PC-9 (cell line): Measurements from ENCODE around the gene OR56A3. TPM values are rescaled to one million over a fixed set of nuclear protein-coding genes. Genes with fewer than 3 reads are reported as not detected.

ENCODE experiments used
- BruUV-seq: library from RNA; stranded (reverse); fragments of 400-500 nt; replicated peaks from 2 replicates; lab custom pipeline; 2021; lab: Mats Ljungman, UMichigan
- CTCF ChIA-PET: fragments of 300-600 bp; sonication (Branson Sonifier 250); formaldehyde crosslinking; loops from one replicate; lab custom pipeline; 2022; ENCODE audit warnings: antibody characterized with exemption; lab: Charles Lee
- POLR2A ChIA-PET: fragments of 300-600 bp; sonication (Branson Sonifier 250); formaldehyde crosslinking; loops from one replicate; lab custom pipeline; 2022; ENCODE audit warnings: antibody characterized with exemption; ENCODE audit not compliant: unreplicated experiment; lab: Charles Lee
- DNase-seq, 2 experiments: peaks; one replicate each; pipeline versions ENCODE4 v3.0.0 to v3.0.0-alpha.2; 2015 to 2022; ENCODE audit warnings: mixed read lengths in 1 of 2
- H2AFZ ChIP-seq: fragments of 200-600 bp; sonication (generic); 2 replicates; pipeline ENCODE4 v1.8.1; 2017; ENCODE audit warnings: antibody characterized with exemption
- H3F3A ChIP-seq: fragments of 200-600 bp; sonication (generic); 2 replicates; pipeline ENCODE4 v1.8.1; 2017; ENCODE audit warnings: antibody characterized with exemption, mild to moderate bottlenecking, low read depth; ENCODE audit not compliant: insufficient read depth
- H3K27ac ChIP-seq: fragments of 200-600 bp; sonication (generic); 2 replicates; pipeline ENCODE4 v1.6.1; 2016; ENCODE audit warnings: mixed run types
- H3K27me3 ChIP-seq: fragments of 200-600 bp; sonication (generic); 2 replicates; pipeline ENCODE4 v1.6.1; 2016; ENCODE audit warnings: low read depth, mixed run types; ENCODE audit not compliant: insufficient read depth
- H3K36me3 ChIP-seq: fragments of 200-600 bp; sonication (generic); 2 replicates; pipeline ENCODE4 v1.6.1; 2016; ENCODE audit warnings: low read depth, mixed run types
- H3K4me1 ChIP-seq: fragments of 200-600 bp; sonication (generic); replicated peaks from 2 replicates; pipeline ENCODE4 v1.6.1; 2016; ENCODE audit warnings: mixed run types; ENCODE audit not compliant: insufficient read depth
- H3K4me2 ChIP-seq: fragments of 200-600 bp; sonication (generic); 2 replicates; pipeline ENCODE4 v1.6.1; 2017; ENCODE audit warnings: mixed run types
- H3K4me3 ChIP-seq: fragments of 200-600 bp; sonication (generic); 2 replicates; pipeline ENCODE4 v1.6.1; 2016; ENCODE audit warnings: mixed run types
- H3K79me2 ChIP-seq: fragments of 200-600 bp; sonication (generic); 2 replicates; pipeline ENCODE4 v1.6.1; 2017; ENCODE audit warnings: low read depth, mixed run types
- H3K9me2 ChIP-seq: fragments of 200-600 bp; sonication (generic); 2 replicates; pipeline ENCODE4 v1.8.1; 2017; ENCODE audit warnings: mild to moderate bottlenecking; ENCODE audit not compliant: insufficient read depth
- H3K9me3 ChIP-seq: fragments of 200-600 bp; sonication (generic); 2 replicates; pipeline ENCODE4 v1.8.1; 2016; ENCODE audit warnings: low read depth; ENCODE audit not compliant: insufficient read depth
- H4K20me1 ChIP-seq: fragments of 200-600 bp; sonication (generic); 2 replicates; pipeline ENCODE4 v1.8.1; 2017; ENCODE audit not compliant: insufficient read depth
- CTCF ChIP-seq: fragments of 200-600 bp; sonication (generic); conservative IDR thresholded peaks from 2 replicates; pipeline ENCODE4 v1.6.1; 2017; ENCODE audit warnings: mixed run types, antibody characterized with exemption, mild to moderate bottlenecking, moderate library complexity
- EZH2 ChIP-seq: fragments of 200-600 bp; sonication (generic); IDR thresholded peaks from 2 replicates; pipeline ENCODE4 v1.8.0; 2017; ENCODE audit warnings: antibody characterized with exemption, low read depth
- intact Hi-C: fragments of 100-400 bp; cut with micrococcal nuclease; formaldehyde crosslinking; loops from one replicate; pipeline ENCODE4 v1.10.0; 2022; ENCODE audit not compliant: unreplicated experiment
- total RNA-seq: library from RNA; stranded (reverse); gene quantifications from 2 replicates; pipeline ENCODE4 v1.2.3, GENCODE V29; 2021

Gene OR56A3
- total RNA-seq, 1 experiment from 2014 or later: not detected

GRCh38 chr11:5932671-5933070, 9.4 kb upstream of the OR56A3 start:
- ChIA-PET CTCF (no interaction called here), POLR2A (no interaction called here)
- TF ChIP-seq CTCF: no peak
- TF ChIP-seq EZH2: no peak
- no TSS peak for BruUV-seq
- Histone ChIP-seq H3K9me2 (no peaks in the 10 kb centered on the region), H3F3A (no peaks in the 10 kb centered on the region), H3K27ac (no peak overlapping the region), H3K79me2 (no peaks in the 10 kb centered on the region), H3K9me3 (no peaks in the 10 kb centered on the region), H2AFZ (no peak overlapping the region), H3K4me2 (no peak overlapping the region), H3K4me1 (no peaks in the 10 kb centered on the region), H4K20me1 (no peaks in the 10 kb centered on the region), H3K4me3 (no peak overlapping the region), H3K27me3 (peaks cover 12% of the 10 kb centered on the region), H3K36me3 (no peaks in the 10 kb centered on the region)
- DNase-seq: no peak
- intact Hi-C loops: no loop called here

GRCh38 chr11:5933116-5933515, 8.9 kb upstream of the OR56A3 start:
- no peaks in the 10 kb centered on the region for H3F3A ChIP-seq
- CTCF ChIA-PET: no interaction called here
- no peaks in the 10 kb centered on the region for H3K4me1 ChIP-seq
- POLR2A ChIA-PET: no interaction called here
- no peaks in the 10 kb centered on the region for H3K9me3 ChIP-seq
- H3K27me3 ChIP-seq: peaks cover 12% of the 10 kb centered on the region
- no peaks in the 10 kb centered on the region for H3K9me2 ChIP-seq
- H4K20me1 ChIP-seq: no peaks in the 10 kb centered on the region
- no peaks in the 10 kb centered on the region for H3K79me2 ChIP-seq
- no TSS peak for BruUV-seq
- no peak overlapping the region for H3K4me2 ChIP-seq
- no peak overlapping the region for H3K27ac ChIP-seq
- H3K36me3 ChIP-seq: no peaks in the 10 kb centered on the region
- no peak overlapping the region for H2AFZ ChIP-seq
- intact Hi-C loops: no loop called here
- no peak for DNase-seq
- no peak for TF ChIP-seq CTCF
- TF ChIP-seq EZH2: no peak
- no peak overlapping the region for H3K4me3 ChIP-seq

GRCh38 chr11:5937868-5938602, 4.0 kb upstream of the OR56A3 start:
- POLR2A ChIA-PET: no interaction called here

More at GRCh38 chr11:5937868-5938602, 4.0 kb upstream of the OR56A3 start:
- H3K4me3 ChIP-seq: no peak overlapping the region
- H3F3A ChIP-seq: no peaks in the 10 kb centered on the region
- H4K20me1 ChIP-seq: no peaks in the 10 kb centered on the region
- no peaks in the 10 kb centered on the region for H3K9me2 ChIP-seq
- no peak overlapping the region for H3K27ac ChIP-seq
- no peaks in the 10 kb centered on the region for H3K79me2 ChIP-seq
- TF ChIP-seq CTCF (no peak), EZH2 (no peak)
- H3K36me3 ChIP-seq: no peaks in the 10 kb centered on the region
- no peak overlapping the region for H2AFZ ChIP-seq
- intact Hi-C loops: no loop called here
- no peak for DNase-seq
- no TSS peak for BruUV-seq
- H3K4me1 ChIP-seq: no peaks in the 10 kb centered on the region
- peaks cover 6% of the 10 kb centered on the region for H3K27me3 ChIP-seq
- H3K9me3 ChIP-seq: no peaks in the 10 kb centered on the region
- CTCF ChIA-PET: no interaction called here
- H3K4me2 ChIP-seq: no peak overlapping the region
